Measurements from ENCODE around the gene SERPINA12.

DNA sequence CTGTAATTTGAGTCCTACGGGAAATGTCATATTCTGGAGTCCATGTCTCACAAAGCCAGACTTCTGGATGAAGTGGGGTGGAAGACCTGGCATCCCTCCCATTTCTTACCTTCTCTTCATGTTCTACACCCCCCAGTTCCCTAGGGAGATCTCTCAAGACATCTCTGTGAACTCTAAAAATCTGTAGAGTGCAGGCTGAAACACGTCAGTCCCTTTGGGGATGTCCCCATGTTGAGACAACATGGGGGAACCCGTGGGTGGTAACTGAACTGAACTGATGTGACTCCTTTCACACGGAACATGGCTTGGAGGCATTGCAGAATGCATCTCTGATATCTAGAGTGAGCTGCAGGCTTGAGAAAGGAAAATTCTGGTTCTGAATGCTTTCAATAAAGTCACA lies 15.2 kb downstream of the SERPINA12 start:
- TF ChIP-seq, protein P1, sequence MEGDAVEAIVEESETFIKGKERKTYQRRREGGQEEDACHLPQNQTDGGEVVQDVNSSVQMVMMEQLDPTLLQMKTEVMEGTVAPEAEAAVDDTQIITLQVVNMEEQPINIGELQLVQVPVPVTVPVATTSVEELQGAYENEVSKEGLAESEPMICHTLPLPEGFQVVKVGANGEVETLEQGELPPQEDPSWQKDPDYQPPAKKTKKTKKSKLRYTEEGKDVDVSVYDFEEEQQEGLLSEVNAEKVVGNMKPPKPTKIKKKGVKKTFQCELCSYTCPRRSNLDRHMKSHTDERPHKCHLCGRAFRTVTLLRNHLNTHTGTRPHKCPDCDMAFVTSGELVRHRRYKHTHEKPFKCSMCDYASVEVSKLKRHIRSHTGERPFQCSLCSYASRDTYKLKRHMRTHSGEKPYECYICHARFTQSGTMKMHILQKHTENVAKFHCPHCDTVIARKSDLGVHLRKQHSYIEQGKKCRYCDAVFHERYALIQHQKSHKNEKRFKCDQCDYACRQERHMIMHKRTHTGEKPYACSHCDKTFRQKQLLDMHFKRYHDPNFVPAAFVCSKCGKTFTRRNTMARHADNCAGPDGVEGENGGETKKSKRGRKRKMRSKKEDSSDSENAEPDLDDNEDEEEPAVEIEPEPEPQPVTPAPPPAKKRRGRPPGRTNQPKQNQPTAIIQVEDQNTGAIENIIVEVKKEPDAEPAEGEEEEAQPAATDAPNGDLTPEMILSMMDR (IDR thresholded peaks at IDR 0.05): no peak
- no peak for TF ChIP-seq POLR2A (IDR thresholded peaks at IDR 0.05)
